ENCODE results near the gene RAP2B.

DNA sequence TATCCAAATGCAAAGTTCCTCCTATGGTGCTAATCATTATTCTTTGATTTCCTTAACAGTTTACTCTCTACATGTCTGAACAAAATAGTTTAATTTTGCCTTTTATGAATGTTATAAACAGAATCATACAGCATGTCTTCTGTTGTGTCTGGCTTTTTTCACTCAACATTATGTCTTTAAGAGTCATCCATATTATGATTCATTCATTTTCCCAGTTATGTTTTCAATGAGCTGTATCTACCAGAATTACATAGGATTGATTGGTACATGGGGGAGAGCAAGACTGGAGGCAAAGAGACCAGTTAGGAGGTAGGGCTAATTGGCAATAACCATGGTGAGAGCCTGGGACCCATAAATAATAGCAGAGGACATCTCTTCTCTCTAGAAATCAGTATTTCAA, 16.6 kb upstream of the RAP2B start:
- TF ChIP-seq, protein P1, sequence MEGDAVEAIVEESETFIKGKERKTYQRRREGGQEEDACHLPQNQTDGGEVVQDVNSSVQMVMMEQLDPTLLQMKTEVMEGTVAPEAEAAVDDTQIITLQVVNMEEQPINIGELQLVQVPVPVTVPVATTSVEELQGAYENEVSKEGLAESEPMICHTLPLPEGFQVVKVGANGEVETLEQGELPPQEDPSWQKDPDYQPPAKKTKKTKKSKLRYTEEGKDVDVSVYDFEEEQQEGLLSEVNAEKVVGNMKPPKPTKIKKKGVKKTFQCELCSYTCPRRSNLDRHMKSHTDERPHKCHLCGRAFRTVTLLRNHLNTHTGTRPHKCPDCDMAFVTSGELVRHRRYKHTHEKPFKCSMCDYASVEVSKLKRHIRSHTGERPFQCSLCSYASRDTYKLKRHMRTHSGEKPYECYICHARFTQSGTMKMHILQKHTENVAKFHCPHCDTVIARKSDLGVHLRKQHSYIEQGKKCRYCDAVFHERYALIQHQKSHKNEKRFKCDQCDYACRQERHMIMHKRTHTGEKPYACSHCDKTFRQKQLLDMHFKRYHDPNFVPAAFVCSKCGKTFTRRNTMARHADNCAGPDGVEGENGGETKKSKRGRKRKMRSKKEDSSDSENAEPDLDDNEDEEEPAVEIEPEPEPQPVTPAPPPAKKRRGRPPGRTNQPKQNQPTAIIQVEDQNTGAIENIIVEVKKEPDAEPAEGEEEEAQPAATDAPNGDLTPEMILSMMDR (IDR thresholded peaks at IDR 0.05; ENCODE audit: low read length): no peak
- no peak for TF ChIP-seq EZH2 (IDR thresholded peaks at IDR 0.05; ENCODE audit: borderline replicate concordance, low read length)
